Transverse colon (tissue), 4 donors: Measurements from ENCODE around the gene MAP6. TPM values are rescaled to one million over a fixed set of nuclear protein-coding genes. Genes with fewer than 3 reads are reported as not detected.

Source experiments
- DNase-seq: peaks from one replicate; pipeline ENCODE4 v3.0.0-alpha.2; 2019
- H3K27ac ChIP-seq, 4 donors: fragments of 200-600 bp; sonication (generic); 2 replicates each; pipeline ENCODE4 v1.5.1; 2016 to 2018; ENCODE audit warnings: inconsistent platforms in 4 of 4
- H3K27me3 ChIP-seq: fragments of 200-600 bp; sonication (generic); 2 replicates; pipeline ENCODE4 v1.5.1; 2017; ENCODE audit warnings: inconsistent platforms
- H3K36me3 ChIP-seq, 4 donors: fragments of 200-600 bp; sonication (generic); 2 replicates each; pipeline ENCODE4 v1.5.1; 2017 to 2019; ENCODE audit warnings: inconsistent platforms in 4 of 4
- H3K4me1 ChIP-seq, 4 donors: fragments of 200-600 bp; sonication (generic); 2 replicates each; pipeline ENCODE4 v1.5.1; 2017 to 2020; ENCODE audit warnings: inconsistent platforms in 4 of 4
- H3K4me3 ChIP-seq, 4 donors: fragments of 200-600 bp; sonication (generic); 1 replicate in 1 of 4; 2 replicates in 3 of 4; pipeline versions ENCODE4 v1.5.1 to v1.6.1; 2017 to 2019; ENCODE audit warnings: inconsistent platforms in 4 of 4
- H3K9me3 ChIP-seq, 2 donors: fragments of 200-600 bp; sonication (generic); 2 replicates each; pipeline ENCODE4 v1.5.1; 2017 to 2019; ENCODE audit warnings: inconsistent platforms in 2 of 2
- EP300 ChIP-seq: sonication (generic); formaldehyde crosslinking; IDR thresholded peaks from one replicate; pipeline ENCODE4 v1.6.1; 2017; ENCODE audit warnings: antibody characterized with exemption, low read depth
- POLR2A ChIP-seq: fragments of 450-650 bp; IDR thresholded peaks from one replicate; pipeline ENCODE4 v1.6.1; 2016; ENCODE audit warnings: antibody characterized with exemption, mild to moderate bottlenecking, moderate library complexity
- POLR2AphosphoS5 ChIP-seq, 3 donors: sonication (generic); formaldehyde crosslinking; IDR thresholded peaks; one replicate each; pipeline ENCODE4 v1.6.1; 2016; ENCODE audit warnings: antibody characterized with exemption in 3 of 3
- WGBS, 2 donors: methylation state at CpG; one replicate each; pipeline ENCODE4 v1.1.5; 2018; ENCODE audit warnings: low coverage in 1 of 2; 5-methylcytosine and 5-hydroxymethylcytosine counted together
- in situ Hi-C, 4 donors: fragments of 200-750 bp; cut with MboI; loops; one replicate each; pipeline versions ENCODE4 v1.15.0 to v1.15.1; 2017; ENCODE audit warnings: low sequenced_read_pairs in 3 of 4, low pct_ligation_motif_present in 1 of 4, low pct_unique_long_range_greater_than_20kb in 1 of 4
- intact Hi-C: fragments of 100-400 bp; cut with DNase I; formaldehyde crosslinking; loops from one replicate; pipeline ENCODE4 v1.15.1; 2023; ENCODE audit warnings: low total_unique reads
- total RNA-seq, 4 donors: library from RNA; depleted of rRNA; stranded (reverse); fragments of >200 nt; gene quantifications; one replicate each; pipeline ENCODE4 v1.1.0, GENCODE V29; 2016
- TF ChIP-seq, protein P1 (sequence below), 5 experiments: fragments of 200-600 bp in 3 of 5; fragments of 450-650 bp in 2 of 5; sonication (generic) in 3 of 5; IDR thresholded peaks; 1 replicate in 2 of 5; 2 replicates in 3 of 5; pipeline ENCODE4 v1.5.1; 2016 to 2017; ENCODE audit warnings: antibody characterized with exemption in 5 of 5, inconsistent platforms in 3 of 5, mild to moderate bottlenecking in 2 of 5, moderate library complexity in 1 of 5

MAP6 gene
- 1 to 10 TPM; 1.9 to 6.4 (median 3.0) TPM for total RNA-seq

- H3K4me1 ChIP-seq = peaks cover 8 to 20% (median 19%) of the 10 kb centered on the region in 4 donors
- peak within 1 kb of the TSS; percentile 46 to 72 (median 68) for H3K27ac ChIP-seq
- peak within 1 kb of the TSS in 3 of 4 donors; percentile 43 to 62 (median 52) for H3K4me3 ChIP-seq
- intact Hi-C loops (loop anchor here (1.0 kb wide), 1 partner anchor 25 kb away; no protein-coding TSS in a partner anchor), in situ Hi-C loops (no loop called here)
- DNase-seq = peak; percentile 25
- TF ChIP-seq, protein P1, sequence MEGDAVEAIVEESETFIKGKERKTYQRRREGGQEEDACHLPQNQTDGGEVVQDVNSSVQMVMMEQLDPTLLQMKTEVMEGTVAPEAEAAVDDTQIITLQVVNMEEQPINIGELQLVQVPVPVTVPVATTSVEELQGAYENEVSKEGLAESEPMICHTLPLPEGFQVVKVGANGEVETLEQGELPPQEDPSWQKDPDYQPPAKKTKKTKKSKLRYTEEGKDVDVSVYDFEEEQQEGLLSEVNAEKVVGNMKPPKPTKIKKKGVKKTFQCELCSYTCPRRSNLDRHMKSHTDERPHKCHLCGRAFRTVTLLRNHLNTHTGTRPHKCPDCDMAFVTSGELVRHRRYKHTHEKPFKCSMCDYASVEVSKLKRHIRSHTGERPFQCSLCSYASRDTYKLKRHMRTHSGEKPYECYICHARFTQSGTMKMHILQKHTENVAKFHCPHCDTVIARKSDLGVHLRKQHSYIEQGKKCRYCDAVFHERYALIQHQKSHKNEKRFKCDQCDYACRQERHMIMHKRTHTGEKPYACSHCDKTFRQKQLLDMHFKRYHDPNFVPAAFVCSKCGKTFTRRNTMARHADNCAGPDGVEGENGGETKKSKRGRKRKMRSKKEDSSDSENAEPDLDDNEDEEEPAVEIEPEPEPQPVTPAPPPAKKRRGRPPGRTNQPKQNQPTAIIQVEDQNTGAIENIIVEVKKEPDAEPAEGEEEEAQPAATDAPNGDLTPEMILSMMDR (IDR thresholded peaks at IDR 0.05) = no peak
- TF ChIP-seq EP300 (no peak), POLR2A (no peak), POLR2AphosphoS5 (IDR thresholded peaks at IDR 0.05) (no peak)
- no peaks in the 10 kb centered on the region for H3K9me3 ChIP-seq
- H3K27me3 ChIP-seq = peaks cover 86% of the 10 kb centered on the region
- 1 to 3% methylated on average over 5 to 63 of the region's 72 CpGs for WGBS, 2 donors
- no peaks in the 10 kb centered on the region for H3K36me3 ChIP-seq
Measured at GRCh38 chr11:75668451-75669297, at the start of gene MAP6. Gene MAP6 (minus strand): TSS chr11:75669038. CDS start chr11:75668369, 669 bp downstream.

DNA sequence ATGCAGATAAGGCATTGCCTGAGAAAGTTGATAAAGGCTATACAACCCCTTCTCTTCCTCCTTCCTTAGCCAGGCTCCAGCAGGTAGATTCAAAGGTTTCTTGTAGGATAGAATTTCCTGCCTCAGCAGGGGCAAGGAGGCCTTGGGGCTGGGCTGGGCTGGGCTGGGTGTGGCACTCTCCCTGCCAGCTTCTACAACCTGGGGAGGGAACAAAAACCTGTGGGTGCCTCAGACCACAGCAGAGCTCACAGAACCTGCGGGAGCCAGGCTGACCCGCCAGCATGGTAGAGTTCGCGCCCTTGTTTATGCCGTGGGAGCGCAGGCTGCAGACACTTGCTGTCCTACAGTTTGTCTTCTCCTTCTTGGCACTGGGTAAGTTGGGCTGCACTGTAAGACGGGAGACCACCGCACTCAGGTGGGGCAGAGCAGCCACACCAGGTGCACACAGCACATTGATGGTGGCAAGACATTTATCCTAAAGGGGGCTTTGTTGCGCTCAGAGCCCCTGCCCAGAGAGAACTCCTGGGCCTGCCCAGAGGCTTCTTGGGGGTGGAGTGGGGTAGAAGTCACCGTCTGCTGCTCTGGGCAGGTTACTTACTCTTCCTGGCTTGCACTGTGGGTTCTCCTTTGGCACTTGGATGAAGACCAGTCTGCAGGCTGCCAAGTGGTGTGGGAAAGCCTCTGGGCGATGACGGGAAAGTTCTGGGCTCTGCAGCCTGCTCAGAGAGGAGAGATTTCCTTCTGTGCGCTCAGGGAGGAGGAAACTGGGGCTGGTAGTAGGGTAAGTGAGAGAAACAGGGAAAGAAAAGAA lies 49.0 kb upstream of the MAP6 start, which contains the start of gene MOGAT2:
MOGAT2 (plus strand) TSS at position 231 of the 811 bp plus-strand sequence; CDS start at position 282, 51 bp downstream.
- Histone ChIP-seq H3K9me3 (no peaks in the 10 kb centered on the region), H3K27me3 (no peaks in the 10 kb centered on the region), H3K4me1 (peaks cover 6 to 76% (median 54%) of the 10 kb centered on the region in 4 donors), H3K4me3 (peak within 1 kb of the TSS in 3 of 4 donors; percentile 23 to 52 (median 41)), H3K27ac (peak within 1 kb of the TSS; percentile 85 to 90 (median 88)), H3K36me3 (no peaks in the 10 kb centered on the region)
- DNase-seq = peak; percentile 84
- TF ChIP-seq POLR2A (peak; percentile 89), POLR2AphosphoS5 (IDR thresholded peaks at IDR 0.05) (peak; percentile 57 to 86 (median 82))
- TF ChIP-seq, protein P1 (IDR thresholded peaks at IDR 0.05) = no peak
- intact Hi-C loops (no loop called here), in situ Hi-C loops (no loop called here)
- WGBS, 2 donors = 49% methylated on average over 13 of the region's 13 CpGs; no CpG with 5 or more reads in 1 of the 2 donors

- in situ Hi-C loops = no loop called here
- Histone ChIP-seq H3K36me3 (no peaks in the 10 kb centered on the region), H3K4me1 (peaks cover 3 to 64% (median 45%) of the 10 kb centered on the region in 4 donors), H3K9me3 (no peaks in the 10 kb centered on the region), H3K4me3 (no peak overlapping the region), H3K27ac (peak overlapping the region; percentile 85 to 90 (median 88)), H3K27me3 (no peaks in the 10 kb centered on the region)
- 73% methylated on average over 3 of the region's 3 CpGs for WGBS, 2 donors
- intact Hi-C loops = no loop called here
- TF ChIP-seq POLR2A = no peak
- no peak for TF ChIP-seq POLR2AphosphoS5 (IDR thresholded peaks at IDR 0.05)
- no peak for TF ChIP-seq EP300
- TF ChIP-seq, protein P1 (IDR thresholded peaks at IDR 0.05) = no peak
- no peak for DNase-seq
Measured at GRCh38 chr11:75716659-75717058, 47.8 kb upstream of the MAP6 start.

GRCh38 chr11:75715688-75716087 lies 46.9 kb upstream of the MAP6 start:
- 39 to 42% methylated on average over 2 of the region's 2 CpGs for WGBS, 2 donors
- no peak for DNase-seq
- peaks cover 3 to 54% (median 35%) of the 10 kb centered on the region in 4 donors for H3K4me1 ChIP-seq

More at GRCh38 chr11:75715688-75716087, 46.9 kb upstream of the MAP6 start:
- no peaks in the 10 kb centered on the region for H3K36me3 ChIP-seq
- no peak overlapping the region for H3K4me3 ChIP-seq
- peak overlapping the region; percentile 66 to 90 (median 88) for H3K27ac ChIP-seq
- in situ Hi-C loops = no loop called here
- TF ChIP-seq EP300 (no peak), POLR2AphosphoS5 (IDR thresholded peaks at IDR 0.05) (peak; percentile 40 to 64 (median 63))
- TF ChIP-seq, protein P1 (IDR thresholded peaks at IDR 0.05) = no peak
- no peaks in the 10 kb centered on the region for H3K27me3 ChIP-seq
- intact Hi-C loops = no loop called here
- H3K9me3 ChIP-seq = no peaks in the 10 kb centered on the region
